GM23338 (cell line): Measurements from ENCODE around the gene WWOX. TPM values are rescaled to one million over a fixed set of nuclear protein-coding genes. Genes with fewer than 3 reads are reported as not detected.

Experiments
- ATAC-seq: fragments of 200-7000 bp; cut with Tn5 transposase; 3 replicates; pipeline ENCODE4 v1.9.1; 2020
- DNase-seq: peaks from one replicate; pipeline ENCODE4 v3.0.0-alpha.2; 2015; ENCODE audit warnings: low spot score
- H2AFZ ChIP-seq: fragments of 200-600 bp; sonication (generic); 2 replicates; pipeline ENCODE4 v1.8.0; 2016; ENCODE audit warnings: antibody characterized with exemption, mild to moderate bottlenecking, moderate library complexity
- H3F3A ChIP-seq: fragments of 200-600 bp; sonication (generic); replicated peaks from 2 replicates; pipeline ENCODE4 v1.8.0; 2017; ENCODE audit warnings: antibody characterized with exemption, mixed run types, low read depth
- H3K27ac ChIP-seq: fragments of 200-600 bp; sonication (generic); 2 replicates; pipeline ENCODE4 v1.6.1; 2016; ENCODE audit warnings: low read depth
- H3K27me3 ChIP-seq: fragments of 200-600 bp; sonication (generic); 2 replicates; pipeline ENCODE4 v1.8.0; 2016; ENCODE audit warnings: mild to moderate bottlenecking, mixed run types, moderate library complexity; ENCODE audit not compliant: insufficient read depth
- H3K36me3 ChIP-seq: fragments of 200-600 bp; sonication (generic); 2 replicates; pipeline ENCODE4 v1.8.0; 2016; ENCODE audit warnings: mild to moderate bottlenecking; ENCODE audit not compliant: insufficient read depth
- H3K4me1 ChIP-seq: fragments of 200-600 bp; sonication (generic); 2 replicates; pipeline ENCODE4 v1.8.0; 2016; ENCODE audit warnings: mild to moderate bottlenecking, moderate library complexity; ENCODE audit not compliant: insufficient read depth
- H3K4me2 ChIP-seq: fragments of 200-600 bp; sonication (generic); 2 replicates; pipeline ENCODE4 v1.7.1; 2017; ENCODE audit warnings: mixed run types
- H3K4me3 ChIP-seq: fragments of 200-600 bp; sonication (generic); 2 replicates; pipeline ENCODE4 v1.6.1; 2016; ENCODE audit warnings: mixed run types
- H3K79me2 ChIP-seq: fragments of 200-600 bp; sonication (generic); replicated peaks from 2 replicates; pipeline ENCODE4 v1.8.0; 2017; ENCODE audit warnings: mild to moderate bottlenecking; ENCODE audit not compliant: insufficient read depth
- H3K9me2 ChIP-seq: fragments of 200-600 bp; sonication (generic); 2 replicates; pipeline ENCODE4 v1.8.0; 2017; ENCODE audit not compliant: insufficient read depth
- H4K20me1 ChIP-seq: fragments of 200-600 bp; sonication (generic); replicated peaks from 2 replicates; pipeline ENCODE4 v1.8.0; 2017; ENCODE audit warnings: mild to moderate bottlenecking; ENCODE audit not compliant: insufficient read depth
- H3K27ac Mint-ChIP-seq: 2 replicates; pipeline ENCODE4 v1.8.0; 2020; ENCODE audit warnings: inconsistent platforms, mild to moderate bottlenecking, moderate library complexity, mixed read lengths
- H3K27me3 Mint-ChIP-seq: 3 replicates; pipeline ENCODE4 v1.8.0; 2022; ENCODE audit warnings: low read depth, mild to moderate bottlenecking, moderate library complexity, mixed read lengths, inconsistent platforms; ENCODE audit not compliant: insufficient read depth, poor library complexity
- H3K36me3 Mint-ChIP-seq: 3 replicates; pipeline ENCODE4 v1.8.0; 2021; ENCODE audit warnings: low read depth, mild to moderate bottlenecking, inconsistent platforms, moderate library complexity, mixed read lengths
- H3K4me1 Mint-ChIP-seq: 3 replicates; pipeline ENCODE4 v1.8.0; 2020; ENCODE audit warnings: mild to moderate bottlenecking, inconsistent platforms, mixed read lengths
- H3K4me3 Mint-ChIP-seq: 3 replicates; pipeline ENCODE4 v1.8.0; 2021; ENCODE audit warnings: moderate library complexity, mild to moderate bottlenecking, inconsistent platforms, mixed read lengths
- H3K9me3 Mint-ChIP-seq: 3 replicates; pipeline ENCODE4 v1.8.0; 2020; ENCODE audit warnings: moderate library complexity, mild to moderate bottlenecking, inconsistent platforms, mixed read lengths
- CREB1 ChIP-seq: fragments of 250-450 bp; sonication (Bioruptor Pico); IDR thresholded peaks from 2 replicates; pipeline ENCODE4 v1.5.0; 2020; ENCODE audit warnings: low read depth, mild to moderate bottlenecking, moderate library complexity
- EZH2 ChIP-seq: fragments of 200-600 bp; sonication (generic); IDR thresholded peaks from one replicate; pipeline ENCODE4 v1.8.0; 2017; ENCODE audit warnings: antibody characterized with exemption, mild to moderate bottlenecking, low read depth; ENCODE audit not compliant: unreplicated experiment
- EZH2phosphoT487 ChIP-seq: fragments of 200-600 bp; sonication (generic); IDR thresholded peaks from one replicate; pipeline ENCODE4 v1.8.1; 2018; ENCODE audit warnings: antibody characterized with exemption; ENCODE audit not compliant: unreplicated experiment
- JUNB ChIP-seq: IDR thresholded peaks from one replicate; pipeline ENCODE4 v1.6.1; 2016; ENCODE audit warnings: antibody characterized with exemption; ENCODE audit not compliant: unreplicated experiment
- REST ChIP-seq: IDR thresholded peaks from one replicate; pipeline ENCODE4 v1.6.1; 2018; ENCODE audit warnings: antibody characterized with exemption; ENCODE audit not compliant: unreplicated experiment
- STAT1 ChIP-seq: IDR thresholded peaks from one replicate; pipeline ENCODE4 v1.6.1; 2016; ENCODE audit warnings: antibody characterized with exemption; ENCODE audit not compliant: unreplicated experiment
- ZNF331 ChIP-seq: fragments of 250-450 bp; sonication (Bioruptor Pico); IDR thresholded peaks from 2 replicates; pipeline ENCODE4 v1.5.0; 2020; ENCODE audit warnings: low read depth, mild to moderate bottlenecking, moderate library complexity
- ZNF462 ChIP-seq: fragments of 250-450 bp; sonication (Bioruptor Pico); IDR thresholded peaks from 2 replicates; pipeline ENCODE4 v1.5.0; 2020; ENCODE audit warnings: mild to moderate bottlenecking, moderate library complexity
- polyA plus RNA-seq: library from polyadenylated mRNA; unstranded; fragments of >200 nt; fragmentation: Nextera tagmentation; extraction: Ambion mirVana; gene quantifications from 2 replicates; pipeline ENCODE4 v1.2.1, GENCODE V29; 2016
- total RNA-seq: library from RNA; depleted of rRNA; stranded (reverse); fragments of >200 nt; shearing (Covaris generic); gene quantifications from 2 replicates; pipeline ENCODE4 v1.2.3, GENCODE V29; 2014
- TF ChIP-seq, protein P1 (sequence below): IDR thresholded peaks from 2 replicates; pipeline ENCODE4 v1.6.1; 2016; ENCODE audit warnings: antibody characterized with exemption

The WWOX gene
- total and polyA plus RNA-seq, 2 experiments from 2014 or later, result 10.0 to 19.3 TPM

- Histone ChIP-seq H3K4me3 (no peak overlapping the region), H4K20me1 (no peaks in the 10 kb centered on the region), H3K79me2 (no peaks in the 10 kb centered on the region), H3K27me3 (no peaks in the 10 kb centered on the region), H3K36me3 (no peaks in the 10 kb centered on the region), H2AFZ (no peak overlapping the region), H3K27ac (no peak overlapping the region), H3K4me1 (no peaks in the 10 kb centered on the region), H3K4me2 (no peak overlapping the region), H3K9me2 (no peaks in the 10 kb centered on the region), H3F3A (no peaks in the 10 kb centered on the region)
- peaks cover 9% of the 10 kb centered on the region; the same call in 1 of the 3 replicates for H3K4me1 Mint-ChIP-seq
- no peaks in the 10 kb centered on the region for H3K36me3 Mint-ChIP-seq
- no peak overlapping the region for H3K27ac Mint-ChIP-seq
- no peaks in the 10 kb centered on the region for H3K27me3 Mint-ChIP-seq
- ATAC-seq, result no peak
- H3K4me3 Mint-ChIP-seq, result no peak overlapping the region
- no peak for TF ChIP-seq REST
- TF ChIP-seq EZH2phosphoT487, result no peak
- TF ChIP-seq ZNF462 (CRISPR knock-in tag), result no peak
- no peak for TF ChIP-seq CREB1
- TF ChIP-seq ZNF331 (CRISPR knock-in tag), result no peak
- TF ChIP-seq, protein P1, sequence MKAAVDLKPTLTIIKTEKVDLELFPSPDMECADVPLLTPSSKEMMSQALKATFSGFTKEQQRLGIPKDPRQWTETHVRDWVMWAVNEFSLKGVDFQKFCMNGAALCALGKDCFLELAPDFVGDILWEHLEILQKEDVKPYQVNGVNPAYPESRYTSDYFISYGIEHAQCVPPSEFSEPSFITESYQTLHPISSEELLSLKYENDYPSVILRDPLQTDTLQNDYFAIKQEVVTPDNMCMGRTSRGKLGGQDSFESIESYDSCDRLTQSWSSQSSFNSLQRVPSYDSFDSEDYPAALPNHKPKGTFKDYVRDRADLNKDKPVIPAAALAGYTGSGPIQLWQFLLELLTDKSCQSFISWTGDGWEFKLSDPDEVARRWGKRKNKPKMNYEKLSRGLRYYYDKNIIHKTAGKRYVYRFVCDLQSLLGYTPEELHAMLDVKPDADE, result no peak
- no peak for TF ChIP-seq STAT1
- no peak for TF ChIP-seq JUNB
- TF ChIP-seq EZH2, result no peak
- no peak for DNase-seq
- H3K9me3 Mint-ChIP-seq, result no peaks in the 10 kb centered on the region; the same call in 2 of the 3 replicates
These were observed 604.5 kb downstream of the WWOX start for GRCh38 chr16:78703936-78704335.
